CD4-positive, alpha-beta T cell (primary cell): ENCODE data around the gene ELP1. TPM values are rescaled to one million over a fixed set of nuclear protein-coding genes. Genes with fewer than 3 reads are reported as not detected.

Experiments used
- ATAC-seq: fragments of 200-7000 bp; cut with Tn5 transposase; one replicate; pipeline ENCODE4 v1.10.0; 2022; ENCODE audit warnings: mild to moderate bottlenecking; ENCODE audit not compliant: poor library complexity
- CTCF ChIA-PET: fragments of 350-600 bp; sonication (Branson Sonifier 250); formaldehyde crosslinking; loops from one replicate; lab custom pipeline; 2021; ENCODE audit warnings: antibody characterized with exemption, inconsistent platforms; lab: Charles Lee
- POLR2A ChIA-PET: fragments of 350-600 bp; sonication (Branson Sonifier 250); formaldehyde crosslinking; loops from one replicate; lab custom pipeline; 2021; ENCODE audit warnings: antibody characterized with exemption, inconsistent platforms; lab: Charles Lee
- DNase-seq, 14 experiments: peaks; one replicate each; pipeline ENCODE4 v3.0.0-alpha.2; 2013 to 2020; ENCODE audit warnings: mixed read lengths in 2 of 14
- H3K27ac ChIP-seq, 2 donors: one replicate each; pipeline versions ENCODE4 v1.5.1 to v1.7.0; 2013; ENCODE audit warnings: low read length in 2 of 2, low read depth in 1 of 2, mild to moderate bottlenecking in 1 of 2
- H3K27me3 ChIP-seq, 2 experiments: 1 replicate in 1 of 2; 2 replicates in 1 of 2; pipeline versions ENCODE4 v1.6.1 to v1.7.0; 2013; ENCODE audit warnings: low read length in 2 of 2, control low read depth in 1 of 2, mild to moderate bottlenecking in 1 of 2, moderate library complexity in 1 of 2; ENCODE audit not compliant: insufficient read depth in 2 of 2, control insufficient read depth in 1 of 2
- H3K36me3 ChIP-seq: one replicate; pipeline ENCODE4 v1.6.1; 2013; ENCODE audit warnings: low read length, control low read depth; ENCODE audit not compliant: insufficient read depth
- H3K4me1 ChIP-seq: one replicate; pipeline ENCODE4 v1.6.1; 2013; ENCODE audit warnings: low read length, control low read depth; ENCODE audit not compliant: insufficient read depth
- H3K4me3 ChIP-seq: one replicate; pipeline ENCODE4 v1.5.1; 2013; ENCODE audit warnings: mild to moderate bottlenecking, low read length, moderate library complexity
- H3K9me3 ChIP-seq, 2 experiments: 1 replicate in 1 of 2; 2 replicates in 1 of 2; pipeline versions ENCODE4 v1.6.1 to v1.7.0; 2013; ENCODE audit warnings: low read length in 2 of 2, mild to moderate bottlenecking in 2 of 2, control low read depth in 1 of 2, moderate library complexity in 1 of 2; ENCODE audit not compliant: control insufficient read depth in 1 of 2, insufficient read depth in 1 of 2
- H3K27ac Mint-ChIP-seq: one replicate; pipeline ENCODE4 v1.8.0; 2020; ENCODE audit warnings: mixed read lengths
- H3K27me3 Mint-ChIP-seq: one replicate; pipeline ENCODE4 v1.8.0; 2021; ENCODE audit warnings: mixed read lengths
- H3K36me3 Mint-ChIP-seq: one replicate; pipeline ENCODE4 v1.8.0; 2021; ENCODE audit warnings: low read depth, mixed read lengths
- H3K4me1 Mint-ChIP-seq: one replicate; pipeline ENCODE4 v1.8.0; 2021; ENCODE audit warnings: low read depth, mixed read lengths
- H3K4me3 Mint-ChIP-seq: one replicate; pipeline ENCODE4 v1.8.0; 2020; ENCODE audit warnings: mild to moderate bottlenecking, mixed read lengths
- H3K9me3 Mint-ChIP-seq: one replicate; pipeline ENCODE4 v1.8.0; 2020; ENCODE audit warnings: mixed read lengths
- CTCF ChIP-seq: fragments of 200-600 bp; IDR thresholded peaks from one replicate; pipeline ENCODE4 v1.8.0; 2022; ENCODE audit warnings: antibody characterized with exemption, mild to moderate bottlenecking
- intact Hi-C, 2 experiments: fragments of 100-400 bp; cut with DNase I in 1 of 2; cut with micrococcal nuclease in 1 of 2; formaldehyde crosslinking; loops; one replicate each; pipeline versions ENCODE4 v1.15.1 to v1.9.0; 2023 to 2025; cut with DNase I, micrococcal nuclease
- total RNA-seq, 174 experiments: library from RNA in 2 of 174; stranded (reverse) in 2 of 174; gene quantifications; one replicate each; pipeline ENCODE4 v1.2.3 and lab custom pipeline; 2021 to 2026

ELP1 gene
- total RNA-seq, 2 experiments from 2014 or later = 19.2 to 20.8 TPM

GRCh38 chr9:108855888-108856287 is 78.0 kb downstream of the ELP1 start, which contains the start of gene ACTL7B:
Gene ACTL7B (minus strand): TSS chr9:108855986. CDS start chr9:108855930, 56 bp downstream.
- Histone ChIP-seq H3K4me3 (no peak within 1 kb of the TSS), H3K27me3 (no peaks in the 10 kb centered on the region), H3K4me1 (no peaks in the 10 kb centered on the region), H3K36me3 (no peaks in the 10 kb centered on the region), H3K27ac (no peak within 1 kb of the TSS), H3K9me3 (peaks cover 0 to 13% of the 10 kb centered on the region in 2 experiments)
- ATAC-seq = no peak
- TF ChIP-seq CTCF = no peak
- ChIA-PET POLR2A (no interaction called here), CTCF (no interaction called here)
- no peak within 1 kb of the TSS for H3K4me3 Mint-ChIP-seq
- H3K4me1 Mint-ChIP-seq = no peaks in the 10 kb centered on the region
- H3K9me3 Mint-ChIP-seq = no peaks in the 10 kb centered on the region
- H3K27me3 Mint-ChIP-seq = peaks cover 8% of the 10 kb centered on the region
- intact Hi-C loops = no loop called here
- H3K36me3 Mint-ChIP-seq = no peaks in the 10 kb centered on the region
- no peak within 1 kb of the TSS for H3K27ac Mint-ChIP-seq
- DNase-seq = no peak

GRCh38 chr9:108855529-108855886 is 78.4 kb downstream of the ELP1 start:
- DNase-seq (no peak), ATAC-seq (no peak)
- ChIA-PET CTCF (no interaction called here), POLR2A (no interaction called here)
- Mint-ChIP-seq H3K27ac (no peak overlapping the region), H3K9me3 (no peaks in the 10 kb centered on the region), H3K27me3 (peaks cover 8% of the 10 kb centered on the region), H3K36me3 (no peaks in the 10 kb centered on the region), H3K4me1 (no peaks in the 10 kb centered on the region), H3K4me3 (no peak overlapping the region)
- H3K36me3 ChIP-seq = no peaks in the 10 kb centered on the region
- H3K9me3 ChIP-seq = peaks cover 0 to 13% of the 10 kb centered on the region in 2 experiments
- H3K27me3 ChIP-seq = no peaks in the 10 kb centered on the region
- no peaks in the 10 kb centered on the region for H3K4me1 ChIP-seq
- TF ChIP-seq CTCF = no peak
- no peak overlapping the region for H3K27ac ChIP-seq
- intact Hi-C loops = no loop called here
- H3K4me3 ChIP-seq = no peak overlapping the region

- Mint-ChIP-seq H3K27me3 (peaks cover 8% of the 10 kb centered on the region), H3K27ac (no peak overlapping the region), H3K4me3 (no peak overlapping the region), H3K4me1 (no peaks in the 10 kb centered on the region), H3K36me3 (no peaks in the 10 kb centered on the region), H3K9me3 (no peaks in the 10 kb centered on the region)
- ChIA-PET POLR2A (no interaction called here), CTCF (no interaction called here)
- Histone ChIP-seq H3K4me3 (no peak overlapping the region), H3K36me3 (no peaks in the 10 kb centered on the region), H3K9me3 (peaks cover 0 to 13% of the 10 kb centered on the region in 2 experiments), H3K4me1 (no peaks in the 10 kb centered on the region), H3K27me3 (no peaks in the 10 kb centered on the region), H3K27ac (no peak overlapping the region)
- intact Hi-C loops = no loop called here
- no peak for TF ChIP-seq CTCF
- ATAC-seq (no peak), DNase-seq (no peak)
These were observed 79.0 kb downstream of the ELP1 start for GRCh38 chr9:108854641-108855528.
